Measurements from ENCODE around the gene DLGAP4. TPM values are rescaled to one million over a fixed set of nuclear protein-coding genes. Genes with fewer than 3 reads are reported as not detected.

Gene DLGAP4
- polyA plus RNA-seq, 1 experiment, result 34.9 TPM

GRCh38 chr20:36396847-36397630 lies 90.9 kb downstream of the DLGAP4 start:
- ChIA-PET POLR2A (no interaction called here), CTCF (no interaction called here)
- Histone ChIP-seq H3K4me3 (ENCODE audit: low read depth, low read length) (no peak overlapping the region), H3K36me3 (ENCODE audit: control insufficient read depth, insufficient read depth, low read length) (no peaks in the 10 kb centered on the region), H3K27me3 (ENCODE audit: control insufficient read depth, insufficient read depth, low read length) (peaks cover 23% of the 10 kb centered on the region)
- DNase-seq (ENCODE audit: low read depth), result no peak
- TF ChIP-seq CTCF (IDR thresholded peaks at IDR 0.05; ENCODE audit: insufficient read depth, low read depth, low read length), result no peak

- POLR2A ChIA-PET, result no interaction called here
- Histone ChIP-seq H3K4me3 (ENCODE audit: low read depth, low read length) (no peak overlapping the region), H3K36me3 (ENCODE audit: control insufficient read depth, insufficient read depth, low read length) (no peaks in the 10 kb centered on the region), H3K27me3 (ENCODE audit: control insufficient read depth, insufficient read depth, low read length) (peaks cover 26% of the 10 kb centered on the region)
- no peak for TF ChIP-seq CTCF (IDR thresholded peaks at IDR 0.05; ENCODE audit: insufficient read depth, low read depth, low read length)
- CTCF ChIA-PET, result no interaction called here
- DNase-seq (ENCODE audit: low read depth), result no peak
These were observed 92.4 kb downstream of the DLGAP4 start for GRCh38 chr20:36398515-36398914.

- ChIA-PET POLR2A (no interaction called here), CTCF (interaction anchor here (1.0 to 1.4 kb wide), 3 partner anchors 9 to 197 kb away, joined by 3 to 4 read pairs (median 3); no protein-coding TSS in a partner anchor)
- Histone ChIP-seq H3K4me3 (ENCODE audit: low read depth, low read length) (no peak overlapping the region), H3K27me3 (ENCODE audit: control insufficient read depth, insufficient read depth, low read length) (peaks cover 28% of the 10 kb centered on the region), H3K36me3 (ENCODE audit: control insufficient read depth, insufficient read depth, low read length) (no peaks in the 10 kb centered on the region)
- no peak for DNase-seq (ENCODE audit: low read depth)
- 0 out of 2 replicates have a peak, but pooled peaks have one; percentile 12 for TF ChIP-seq CTCF (IDR thresholded peaks at IDR 0.05; ENCODE audit: insufficient read depth, low read depth, low read length)
These were observed 93.2 kb downstream of the DLGAP4 start for GRCh38 chr20:36399147-36399968.

GRCh38 chr20:36399969-36400545 lies 93.9 kb downstream of the DLGAP4 start:
- POLR2A ChIA-PET, result no interaction called here

More at GRCh38 chr20:36399969-36400545, 93.9 kb downstream of the DLGAP4 start:
- Histone ChIP-seq H3K4me3 (ENCODE audit: low read depth, low read length) (no peak overlapping the region), H3K27me3 (ENCODE audit: control insufficient read depth, insufficient read depth, low read length) (peaks cover 28% of the 10 kb centered on the region), H3K36me3 (ENCODE audit: control insufficient read depth, insufficient read depth, low read length) (no peaks in the 10 kb centered on the region)
- CTCF ChIA-PET, result interaction anchor here (1.0 to 1.4 kb wide), 3 partner anchors 9 to 198 kb away, joined by 3 to 4 read pairs (median 3); no protein-coding TSS in a partner anchor
- no peak for TF ChIP-seq CTCF (IDR thresholded peaks at IDR 0.05; ENCODE audit: insufficient read depth, low read depth, low read length)
- DNase-seq (ENCODE audit: low read depth), result no peak
